ENCODE measurements around the gene LKAAEAR1.

LKAAEAR1 gene

GRCh38 chr20:64036346-64037198 is 47.6 kb downstream of the LKAAEAR1 start:
- H4K20me1 ChIP-seq (ENCODE audit: insufficient read depth, low read length): no peaks in the 10 kb centered on the region
- peaks cover 50% of the 10 kb centered on the region for H3K4me1 ChIP-seq (ENCODE audit: low read length)

DNA sequence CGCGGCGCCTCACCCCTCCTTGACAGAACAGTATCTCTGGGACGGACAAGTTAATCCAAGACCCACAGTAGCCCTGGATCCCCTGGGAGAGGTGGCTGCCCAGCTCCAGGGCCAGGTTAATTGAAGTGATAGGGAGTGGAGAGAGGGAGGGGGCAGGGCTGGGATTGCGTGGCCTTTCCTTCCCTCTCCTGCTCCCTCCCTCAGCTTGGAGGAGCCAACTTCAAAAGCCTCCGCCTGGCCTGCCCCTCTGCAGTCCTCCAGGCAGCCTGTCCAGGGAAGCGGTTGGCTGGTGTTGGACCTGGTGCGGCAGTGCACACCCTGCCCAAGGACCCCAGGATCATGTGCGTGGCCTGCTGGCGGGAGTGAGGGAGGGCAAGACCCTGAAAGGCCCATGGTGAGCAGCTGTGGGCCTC is 48.3 kb downstream of the LKAAEAR1 start, which contains the start of gene C20orf204:
C20orf204 (plus strand) TSS at position 250 of the 413 bp plus-strand sequence; CDS start at position 392, 142 bp downstream.
- H3K27ac ChIP-seq (ENCODE audit: low read length): peak within 1 kb of the TSS; percentile 41

More at GRCh38 chr20:64036346-64037198, 47.6 kb downstream of the LKAAEAR1 start:
- Histone ChIP-seq H3K9ac (ENCODE audit: low read length) (peak overlapping the region; percentile 1; the same call in 1 of the 2 replicates), H3K27ac (ENCODE audit: low read length) (peak overlapping the region; percentile 41), H3K79me2 (ENCODE audit: low read length) (no peaks in the 10 kb centered on the region), H3K9me3 (ENCODE audit: insufficient read depth, low read length) (no peaks in the 10 kb centered on the region), H3K36me3 (replicated peaks; ENCODE audit: low read depth, low read length) (peaks cover 6% of the 10 kb centered on the region), H2AFZ (ENCODE audit: low read depth, low read length) (no peak overlapping the region), H3K4me2 (ENCODE audit: low read length) (peak overlapping the region; percentile 34), H3K4me3 (ENCODE audit: low read length) (peak overlapping the region; percentile 0; the same call in 1 of the 2 replicates), H3K27me3 (ENCODE audit: low read depth, low read length) (no peaks in the 10 kb centered on the region)
- TF ChIP-seq EZH2phosphoT487 (IDR thresholded peaks at IDR 0.05; ENCODE audit: low read depth): no peak
- TF ChIP-seq, protein P1, sequence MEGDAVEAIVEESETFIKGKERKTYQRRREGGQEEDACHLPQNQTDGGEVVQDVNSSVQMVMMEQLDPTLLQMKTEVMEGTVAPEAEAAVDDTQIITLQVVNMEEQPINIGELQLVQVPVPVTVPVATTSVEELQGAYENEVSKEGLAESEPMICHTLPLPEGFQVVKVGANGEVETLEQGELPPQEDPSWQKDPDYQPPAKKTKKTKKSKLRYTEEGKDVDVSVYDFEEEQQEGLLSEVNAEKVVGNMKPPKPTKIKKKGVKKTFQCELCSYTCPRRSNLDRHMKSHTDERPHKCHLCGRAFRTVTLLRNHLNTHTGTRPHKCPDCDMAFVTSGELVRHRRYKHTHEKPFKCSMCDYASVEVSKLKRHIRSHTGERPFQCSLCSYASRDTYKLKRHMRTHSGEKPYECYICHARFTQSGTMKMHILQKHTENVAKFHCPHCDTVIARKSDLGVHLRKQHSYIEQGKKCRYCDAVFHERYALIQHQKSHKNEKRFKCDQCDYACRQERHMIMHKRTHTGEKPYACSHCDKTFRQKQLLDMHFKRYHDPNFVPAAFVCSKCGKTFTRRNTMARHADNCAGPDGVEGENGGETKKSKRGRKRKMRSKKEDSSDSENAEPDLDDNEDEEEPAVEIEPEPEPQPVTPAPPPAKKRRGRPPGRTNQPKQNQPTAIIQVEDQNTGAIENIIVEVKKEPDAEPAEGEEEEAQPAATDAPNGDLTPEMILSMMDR (IDR thresholded peaks at IDR 0.05; ENCODE audit: low read depth, low read length): no peak

DNA sequence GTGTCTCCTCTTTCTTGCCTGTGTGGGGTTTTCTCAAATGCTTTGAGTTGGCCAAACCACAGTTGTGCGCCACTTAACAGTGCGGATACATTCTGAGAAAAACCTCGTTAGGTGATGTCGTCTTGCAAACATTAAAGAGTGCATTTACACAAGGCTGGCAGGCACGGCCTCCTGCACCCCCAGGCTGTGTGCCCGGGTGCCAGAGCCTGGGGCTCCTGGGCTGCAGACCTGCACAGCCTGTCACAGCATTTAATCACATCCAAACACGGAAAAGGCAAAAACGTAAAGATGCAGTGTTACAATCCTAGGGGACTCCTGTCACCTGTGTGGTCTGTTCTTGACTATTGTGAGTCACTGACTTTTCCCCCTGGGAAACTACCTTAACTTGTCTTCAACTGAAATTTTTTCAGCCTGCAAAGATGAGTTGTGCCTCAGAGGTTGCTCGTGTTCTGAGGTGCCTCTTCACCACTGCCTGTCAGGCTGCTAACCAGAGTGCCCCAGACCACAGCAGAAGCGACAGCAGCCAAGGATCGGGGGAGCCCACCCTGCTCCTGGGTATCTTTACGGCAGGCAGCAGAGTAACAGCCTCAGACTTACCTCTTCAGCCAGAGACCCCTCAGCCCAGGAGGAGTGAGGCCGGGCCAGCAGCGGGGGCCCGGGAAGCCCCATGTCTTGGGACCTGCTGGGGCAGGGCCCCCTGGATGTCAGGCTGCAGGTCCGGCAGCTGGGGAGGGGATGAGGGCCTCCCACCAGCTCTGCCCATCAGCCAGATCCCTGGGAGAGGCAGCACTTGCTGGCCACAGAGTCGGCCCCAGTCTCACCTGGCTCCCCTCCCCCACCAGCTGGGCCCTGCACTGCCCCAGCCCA is 48.9 kb downstream of the LKAAEAR1 start:
- peaks cover 37% of the 10 kb centered on the region for H3K4me1 ChIP-seq (ENCODE audit: low read length)

More for the DNA sequence above, 48.3 kb downstream of the LKAAEAR1 start, which contains the start of gene C20orf204:
- Histone ChIP-seq H3K9me3 (ENCODE audit: insufficient read depth, low read length) (no peaks in the 10 kb centered on the region), H3K36me3 (replicated peaks; ENCODE audit: low read depth, low read length) (peaks cover 7% of the 10 kb centered on the region), H4K20me1 (ENCODE audit: insufficient read depth, low read length) (no peaks in the 10 kb centered on the region), H3K79me2 (ENCODE audit: low read length) (no peaks in the 10 kb centered on the region), H3K4me1 (ENCODE audit: low read length) (peaks cover 43% of the 10 kb centered on the region), H3K9ac (ENCODE audit: low read length) (peak within 1 kb of the TSS; percentile 1; the same call in 1 of the 2 replicates), H3K4me2 (ENCODE audit: low read length) (peak within 1 kb of the TSS; percentile 34), H3K27me3 (ENCODE audit: low read depth, low read length) (no peaks in the 10 kb centered on the region), H3K4me3 (ENCODE audit: low read length) (peak within 1 kb of the TSS; percentile 0; the same call in 1 of the 2 replicates), H2AFZ (ENCODE audit: low read depth, low read length) (no peak within 1 kb of the TSS)
- no peak for TF ChIP-seq EZH2phosphoT487 (IDR thresholded peaks at IDR 0.05; ENCODE audit: low read depth)

GRCh38 chr20:64033981-64034493 is 50.2 kb downstream of the LKAAEAR1 start:
- H3K9me3 ChIP-seq (ENCODE audit: insufficient read depth, low read length): no peaks in the 10 kb centered on the region
- no peak overlapping the region for H3K27ac ChIP-seq (ENCODE audit: low read length)
- TF ChIP-seq, protein P1 (IDR thresholded peaks at IDR 0.05; ENCODE audit: low read depth, low read length): no peak
- no peak for TF ChIP-seq EZH2phosphoT487 (IDR thresholded peaks at IDR 0.05; ENCODE audit: low read depth)
- no peaks in the 10 kb centered on the region for H4K20me1 ChIP-seq (ENCODE audit: insufficient read depth, low read length)
- no peak overlapping the region for H2AFZ ChIP-seq (ENCODE audit: low read depth, low read length)
- H3K4me1 ChIP-seq (ENCODE audit: low read length): peaks cover 26% of the 10 kb centered on the region
- H3K27me3 ChIP-seq (ENCODE audit: low read depth, low read length): no peaks in the 10 kb centered on the region
- no peak overlapping the region for H3K4me2 ChIP-seq (ENCODE audit: low read length)
- no peaks in the 10 kb centered on the region for H3K79me2 ChIP-seq (ENCODE audit: low read length)
- H3K4me3 ChIP-seq (ENCODE audit: low read length): no peak overlapping the region
- H3K9ac ChIP-seq (ENCODE audit: low read length): no peak overlapping the region
- peaks cover 13% of the 10 kb centered on the region for H3K36me3 ChIP-seq (replicated peaks; ENCODE audit: low read depth, low read length)

More for the DNA sequence above, 48.9 kb downstream of the LKAAEAR1 start:
- Histone ChIP-seq H3K9me3 (ENCODE audit: insufficient read depth, low read length) (no peaks in the 10 kb centered on the region), H3K4me2 (ENCODE audit: low read length) (no peak overlapping the region), H3K36me3 (replicated peaks; ENCODE audit: low read depth, low read length) (peaks cover 12% of the 10 kb centered on the region), H3K27ac (ENCODE audit: low read length) (no peak overlapping the region), H3K9ac (ENCODE audit: low read length) (no peak overlapping the region), H3K4me3 (ENCODE audit: low read length) (no peak overlapping the region), H2AFZ (ENCODE audit: low read depth, low read length) (no peak overlapping the region), H3K27me3 (ENCODE audit: low read depth, low read length) (no peaks in the 10 kb centered on the region), H3K79me2 (ENCODE audit: low read length) (no peaks in the 10 kb centered on the region), H4K20me1 (ENCODE audit: insufficient read depth, low read length) (no peaks in the 10 kb centered on the region)
- no peak for TF ChIP-seq EZH2phosphoT487 (IDR thresholded peaks at IDR 0.05; ENCODE audit: low read depth)
- TF ChIP-seq, protein P1 (IDR thresholded peaks at IDR 0.05; ENCODE audit: low read depth, low read length): no peak

Data from OCI-LY3 (cell line).